Measurements from ENCODE around the gene SORL1.

DNA sequence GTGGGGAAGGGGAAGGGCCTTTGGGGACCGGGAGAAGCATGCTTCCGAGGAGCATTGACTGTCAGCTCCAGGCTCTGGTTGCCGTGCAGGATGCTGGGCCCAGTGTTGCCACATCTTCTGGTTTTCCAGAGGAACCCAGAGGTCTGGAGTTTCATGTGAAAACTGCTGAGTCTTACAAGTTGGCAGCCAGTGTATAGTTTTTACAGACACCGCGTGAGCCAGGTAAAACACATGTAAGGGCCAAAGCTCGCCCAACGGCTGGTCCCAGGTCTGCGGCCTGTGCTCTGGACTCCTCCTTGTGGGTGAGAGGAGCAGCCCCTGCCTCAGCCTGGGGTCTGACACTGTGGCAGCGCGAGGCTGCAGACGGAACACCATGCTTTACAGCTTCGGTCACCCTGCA lies 19.1 kb downstream of the SORL1 start:
- no peak for TF ChIP-seq CEBPB (IDR thresholded peaks at IDR 0.05)
- TF ChIP-seq EGR1 (IDR thresholded peaks at IDR 0.05), result no peak
- no peak for TF ChIP-seq MAX (IDR thresholded peaks at IDR 0.05)
- TF ChIP-seq YY1 (IDR thresholded peaks at IDR 0.05; ENCODE audit: low read depth), result no peak
- TF ChIP-seq TAF1 (IDR thresholded peaks at IDR 0.05; ENCODE audit: low read depth), result no peak
- no peak for TF ChIP-seq RAD21 (IDR thresholded peaks at IDR 0.05; ENCODE audit: low read depth)
- TF ChIP-seq FOXM1 (IDR thresholded peaks at IDR 0.05; ENCODE audit: borderline replicate concordance, low read depth), result no peak
- TF ChIP-seq CREB1 (IDR thresholded peaks at IDR 0.05; ENCODE audit: low read depth), result no peak
- no peak for TF ChIP-seq NFIC (IDR thresholded peaks at IDR 0.05)
- TF ChIP-seq TEAD4 (IDR thresholded peaks at IDR 0.05), result no peak
